Activated CD4-positive, CD25-positive, alpha-beta regulatory T cell treated with anti-CD3 and anti-CD28 coated beads, Interleukin-2, amount 50 U/mL, for 72 hours (primary cell): ENCODE data around the gene CRAMP1.
"Not testable (repeated sequence)": the region's sequence is repeated elsewhere in the genome, so short reads cannot be mapped to it uniquely, and the experiment has no call there.

Experiments used
- DNase-seq: peaks from one replicate; pipeline ENCODE4 v3.0.0; 2021

Gene CRAMP1, protein sequence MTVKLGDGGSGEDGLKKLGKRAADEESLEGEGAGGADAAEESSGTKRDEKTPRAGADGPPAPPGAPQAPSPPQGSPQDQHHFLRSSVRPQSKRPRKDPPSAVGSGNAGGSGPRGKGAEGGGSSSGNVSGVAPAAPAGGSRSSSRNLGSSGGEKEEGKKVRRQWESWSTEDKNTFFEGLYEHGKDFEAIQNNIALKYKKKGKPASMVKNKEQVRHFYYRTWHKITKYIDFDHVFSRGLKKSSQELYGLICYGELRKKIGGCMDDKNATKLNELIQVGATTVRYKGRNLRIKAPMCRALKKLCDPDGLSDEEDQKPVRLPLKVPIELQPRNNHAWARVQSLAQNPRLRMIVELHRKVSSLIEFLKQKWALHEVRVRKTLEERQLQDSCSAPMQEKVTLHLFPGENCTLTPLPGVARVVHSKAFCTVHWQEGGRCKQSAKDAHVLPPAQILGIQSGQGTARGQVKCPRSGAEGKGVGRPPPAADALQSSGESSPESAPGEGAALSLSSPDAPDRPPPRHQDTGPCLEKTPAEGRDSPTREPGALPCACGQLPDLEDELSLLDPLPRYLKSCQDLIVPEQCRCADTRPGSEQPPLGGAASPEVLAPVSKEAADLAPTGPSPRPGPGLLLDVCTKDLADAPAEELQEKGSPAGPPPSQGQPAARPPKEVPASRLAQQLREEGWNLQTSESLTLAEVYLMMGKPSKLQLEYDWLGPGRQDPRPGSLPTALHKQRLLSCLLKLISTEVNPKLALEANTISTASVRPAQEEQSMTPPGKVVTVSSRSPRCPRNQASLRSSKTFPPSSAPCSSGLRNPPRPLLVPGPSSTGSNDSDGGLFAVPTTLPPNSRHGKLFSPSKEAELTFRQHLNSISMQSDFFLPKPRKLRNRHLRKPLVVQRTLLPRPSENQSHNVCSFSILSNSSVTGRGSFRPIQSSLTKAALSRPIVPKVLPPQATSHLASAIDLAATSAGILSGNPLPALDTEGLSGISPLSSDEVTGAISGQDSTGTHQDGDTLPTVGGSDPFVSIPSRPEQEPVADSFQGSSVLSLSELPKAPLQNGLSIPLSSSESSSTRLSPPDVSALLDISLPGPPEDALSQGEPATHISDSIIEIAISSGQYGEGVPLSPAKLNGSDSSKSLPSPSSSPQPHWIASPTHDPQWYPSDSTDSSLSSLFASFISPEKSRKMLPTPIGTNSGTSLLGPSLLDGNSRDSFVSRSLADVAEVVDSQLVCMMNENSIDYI (N-terminal part only)

DNA sequence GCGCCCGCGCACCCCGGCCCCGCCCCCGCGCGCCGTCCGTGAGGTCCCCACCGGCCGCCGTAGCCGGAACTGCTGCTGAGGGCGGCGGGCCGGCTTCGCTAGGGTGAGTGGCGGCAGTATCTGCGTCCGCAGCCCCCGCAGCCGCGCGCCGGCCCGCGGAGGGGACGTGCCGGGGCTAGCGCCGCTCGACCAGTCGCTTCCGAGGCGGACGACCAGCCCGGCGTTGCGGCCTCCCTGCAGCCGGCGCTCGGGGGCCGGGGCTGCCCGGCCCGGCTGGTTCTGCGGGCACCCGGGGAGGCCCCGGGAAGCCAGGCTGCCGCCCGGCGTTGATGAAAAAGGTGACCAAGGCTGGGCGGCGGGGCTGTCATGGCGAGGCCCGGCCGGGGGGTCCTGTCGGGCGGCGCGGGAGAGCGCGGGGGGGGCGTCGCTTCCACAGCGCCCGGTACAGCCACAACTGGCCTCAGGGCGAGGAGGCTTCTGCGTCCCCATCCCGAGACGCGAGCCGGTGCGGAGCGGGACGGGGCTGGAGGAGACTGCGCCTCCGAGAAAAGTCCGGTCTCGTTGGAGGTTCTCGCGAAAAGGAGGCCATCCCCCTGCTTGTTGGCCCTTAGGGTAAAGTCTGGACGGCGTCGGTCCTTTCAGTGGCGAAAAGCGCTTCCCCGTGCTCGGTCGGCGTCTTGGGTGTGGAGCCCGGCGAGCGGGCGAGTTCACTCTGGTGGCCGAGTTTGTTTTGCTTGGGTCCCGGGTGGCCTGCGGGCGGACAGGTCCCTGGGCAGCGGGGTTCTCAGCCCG lies at the start of gene CRAMP1:
Gene CRAMP1, plus strand, starts transcription at position 41 of the 792 bp plus-strand sequence. CDS start 2,280 bp downstream, outside the sequence.
- DNase-seq, result no peak

DNA sequence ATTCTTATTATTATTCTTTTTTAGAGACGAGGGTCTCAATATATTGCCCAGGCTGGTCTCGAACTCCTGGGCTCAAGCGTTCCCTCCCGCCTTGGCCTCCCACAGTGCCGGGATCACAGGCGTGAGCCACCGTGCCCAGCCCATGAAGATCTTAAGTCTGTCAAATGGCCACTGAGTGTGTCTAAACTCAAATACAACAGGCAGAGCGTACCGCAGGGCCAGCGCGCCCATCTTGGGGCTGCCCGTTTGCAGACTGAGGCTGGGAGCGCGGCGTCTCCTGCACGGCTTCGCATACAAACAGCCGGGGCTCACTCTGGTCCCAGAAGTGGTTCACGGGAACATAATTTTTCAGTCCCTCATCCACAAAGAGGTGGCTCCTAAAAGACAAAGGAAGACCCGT lies 48.4 kb upstream of the CRAMP1 start:
- DNase-seq, result no peak

DNA sequence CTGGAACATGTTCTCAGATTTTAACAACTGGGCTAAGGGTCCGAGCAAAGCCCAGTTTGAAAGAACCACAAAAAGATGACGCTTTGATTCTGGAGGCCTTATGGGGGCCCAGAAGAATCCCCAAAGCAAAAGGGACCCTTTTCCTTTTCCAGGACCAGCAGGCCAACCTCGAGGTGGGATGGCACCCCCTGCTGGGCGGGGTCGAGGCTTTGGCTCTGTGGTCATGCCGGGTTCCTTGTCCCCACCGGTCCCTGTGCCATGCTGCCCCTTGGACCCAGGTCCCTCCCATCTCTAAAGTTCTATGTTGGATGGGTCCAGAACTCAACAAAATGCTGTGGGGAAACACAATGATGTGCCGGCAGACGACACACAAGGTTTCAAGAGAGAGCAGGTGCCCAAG lies 47.8 kb upstream of the CRAMP1 start:
- DNase-seq, result no peak

DNA sequence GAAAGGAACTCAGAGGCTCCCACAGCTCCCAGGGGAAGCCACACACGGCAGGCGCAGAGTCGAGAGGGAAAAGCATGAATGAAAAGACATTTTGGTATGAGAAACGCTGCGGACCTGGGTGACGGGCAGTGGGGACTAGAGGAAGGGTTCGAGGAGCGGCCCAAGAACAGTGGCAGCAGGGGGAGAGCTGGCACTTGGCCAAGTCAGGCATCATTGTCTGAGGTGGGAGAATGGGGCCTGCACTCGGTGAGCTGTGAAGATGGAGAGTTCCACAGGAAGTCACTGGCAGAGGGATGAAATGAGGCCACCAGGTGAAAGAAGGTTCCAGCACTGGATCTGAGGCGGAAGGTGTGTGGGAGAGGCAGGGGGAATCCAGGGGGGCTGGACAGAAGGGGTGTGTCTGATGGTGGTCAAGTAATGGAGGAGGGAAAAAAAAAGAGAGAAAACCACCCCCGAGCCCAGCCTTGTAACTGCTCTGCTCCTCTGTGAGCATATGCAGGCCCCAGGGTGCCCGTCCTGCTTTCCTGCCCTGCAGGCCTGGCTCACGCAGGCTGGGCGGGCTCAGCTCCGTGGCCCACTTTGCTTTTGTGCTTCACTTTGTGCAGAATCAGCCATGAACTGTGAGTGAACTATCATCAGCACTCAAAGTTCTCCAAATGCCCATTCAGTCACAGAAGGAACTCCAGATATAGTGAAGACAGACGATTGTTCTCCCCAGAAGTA lies 46.9 kb upstream of the CRAMP1 start:
- DNase-seq, result no peak

DNA sequence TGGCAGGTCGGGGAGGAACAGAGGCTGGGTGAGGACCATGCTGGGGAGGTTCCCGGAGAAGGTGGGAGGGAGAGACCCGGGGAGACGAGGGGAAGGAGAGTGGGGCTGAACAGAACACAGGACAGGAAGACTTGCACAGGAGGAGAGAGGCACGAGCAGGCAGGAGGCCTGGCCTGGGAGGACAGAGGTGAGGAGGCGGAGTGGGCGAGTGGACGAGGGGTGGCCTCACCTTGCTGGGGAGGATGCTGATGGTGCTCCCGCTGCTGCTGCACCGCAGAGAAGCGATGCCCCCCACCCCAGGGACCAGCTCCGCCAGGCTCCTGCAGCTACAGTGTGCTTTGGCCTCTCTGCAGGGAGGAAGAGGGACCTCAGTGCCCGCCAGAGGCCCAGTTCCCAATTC lies 44.2 kb upstream of the CRAMP1 start:
- DNase-seq, result no peak

DNA sequence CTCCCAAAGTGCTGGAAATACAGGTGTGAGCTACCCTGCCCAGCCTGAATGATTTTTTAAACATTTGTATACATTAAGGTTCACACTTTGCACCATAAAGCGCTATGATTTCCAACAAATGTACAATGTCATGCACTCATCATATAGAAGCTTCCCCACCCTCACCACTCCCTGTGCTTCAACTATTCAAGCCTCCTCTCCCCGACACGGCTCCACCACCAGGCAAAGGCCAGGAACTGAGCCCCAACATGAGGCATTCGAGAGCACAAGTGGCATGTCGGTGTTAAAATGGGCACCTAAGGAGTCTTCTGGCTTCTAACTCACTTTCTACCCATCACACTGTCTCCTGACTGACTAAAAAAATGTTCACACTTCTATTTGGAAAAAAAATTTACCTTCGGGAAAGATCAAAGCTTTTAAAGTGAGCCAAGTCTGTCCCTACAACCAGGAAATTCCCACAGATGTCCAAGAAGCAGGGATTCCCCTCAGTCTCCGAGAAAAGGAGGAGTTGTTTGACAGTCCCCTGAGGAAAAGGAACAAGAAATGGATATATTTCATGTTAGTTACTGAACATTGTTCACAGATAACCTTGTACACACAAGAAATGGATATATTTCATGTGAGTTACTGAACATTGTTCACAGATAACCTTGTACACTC lies 41.0 kb upstream of the CRAMP1 start:
- no peak for DNase-seq

DNA sequence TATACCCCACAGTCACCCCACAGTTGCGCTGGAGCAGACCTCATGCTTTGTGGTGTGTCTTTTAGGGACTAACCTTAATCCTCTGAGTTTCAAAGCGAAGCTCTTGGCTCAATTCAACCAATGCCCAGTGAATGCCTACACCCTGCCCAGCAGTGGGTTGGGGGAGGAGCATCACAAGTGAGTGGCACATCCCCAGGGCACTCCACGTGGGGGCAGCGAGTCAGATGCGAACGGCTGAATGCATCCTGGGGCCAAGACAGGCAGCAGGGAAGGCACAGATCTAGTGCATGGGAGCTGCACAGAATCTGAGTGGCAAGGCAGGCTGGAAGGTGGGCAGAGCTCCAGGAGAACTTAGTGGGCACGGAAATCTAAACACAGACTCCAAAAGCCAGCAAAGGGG lies 39.5 kb upstream of the CRAMP1 start:
- DNase-seq, result no peak

DNA sequence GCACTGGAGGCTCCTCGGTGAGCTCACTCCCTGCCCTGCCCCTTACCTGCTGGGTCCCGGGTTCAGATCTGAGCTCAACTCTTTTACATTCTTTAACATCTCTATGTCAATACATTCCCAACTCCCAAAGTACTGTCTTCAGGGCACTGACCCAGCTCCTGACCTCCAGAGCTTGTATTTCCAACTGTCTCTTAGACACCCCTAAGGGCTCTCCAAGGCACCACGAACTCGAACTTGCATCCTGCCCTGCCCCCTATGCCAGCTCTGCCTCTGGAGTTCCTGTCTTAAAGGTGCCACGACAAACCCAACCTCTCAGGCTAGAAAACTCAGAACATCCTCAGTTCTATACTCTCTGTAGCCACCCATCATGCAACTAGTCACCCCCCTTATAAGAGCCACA lies 38.9 kb upstream of the CRAMP1 start:
- DNase-seq, result no peak

DNA sequence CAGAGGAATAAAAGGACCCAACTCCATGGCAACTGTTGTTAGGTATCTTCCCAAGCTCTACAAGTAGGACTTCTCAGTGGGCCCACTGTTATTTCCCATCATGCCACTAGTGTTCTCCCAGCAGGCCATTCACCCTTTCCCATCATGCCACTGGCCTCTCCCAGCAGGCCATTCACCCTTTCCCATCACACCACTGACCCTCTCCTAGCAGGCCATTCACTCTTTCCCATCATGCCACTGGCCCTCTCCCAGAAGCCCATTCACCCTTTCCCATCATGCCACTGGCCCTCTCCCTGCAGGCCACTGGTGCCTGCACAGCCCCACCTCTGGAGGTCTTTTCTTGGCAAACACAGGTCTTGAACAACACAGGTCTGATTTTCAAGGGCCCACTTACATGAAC lies 36.6 kb upstream of the CRAMP1 start:
- no peak for DNase-seq

DNA sequence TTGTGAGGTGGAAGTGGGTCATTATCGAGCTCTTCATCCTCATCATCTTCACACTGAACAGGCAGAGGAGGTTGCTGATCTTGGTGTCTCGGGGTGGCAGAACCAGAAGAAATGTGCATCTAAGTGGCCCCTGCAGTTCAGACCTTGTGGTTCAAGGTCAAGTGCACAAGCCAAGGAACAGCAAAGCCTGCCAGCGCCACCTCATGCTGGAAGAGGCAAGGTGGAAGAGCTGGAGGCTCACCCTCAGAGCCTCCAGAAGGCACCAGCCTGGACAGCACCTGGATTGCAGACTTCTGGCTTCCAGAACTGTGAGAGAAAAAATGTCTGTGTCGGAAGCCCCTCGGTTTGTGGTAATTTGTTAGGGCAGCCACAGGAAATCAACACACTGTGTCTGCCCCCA lies 32.9 kb upstream of the CRAMP1 start:
- DNase-seq, result no peak

DNA sequence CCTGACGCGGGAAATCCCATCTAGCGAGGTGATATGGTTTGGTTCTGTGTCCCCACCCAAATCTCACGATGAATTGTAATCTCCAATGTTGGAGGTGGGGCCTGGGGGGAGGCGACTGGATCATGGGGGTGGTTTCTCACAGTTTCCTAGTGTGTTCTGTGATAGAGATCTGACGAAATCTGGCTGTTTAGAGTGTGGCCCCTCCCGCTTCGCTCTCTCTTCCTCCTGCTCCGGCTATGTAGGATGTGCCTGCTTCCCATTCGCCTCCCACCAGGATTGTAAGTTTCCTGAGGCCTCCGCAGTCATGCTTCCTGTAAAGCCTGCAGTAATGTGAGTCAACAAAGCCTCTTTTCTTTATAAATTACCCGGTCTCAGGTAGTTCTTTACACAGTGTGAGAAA lies 31.9 kb upstream of the CRAMP1 start:
- no peak for DNase-seq

DNA sequence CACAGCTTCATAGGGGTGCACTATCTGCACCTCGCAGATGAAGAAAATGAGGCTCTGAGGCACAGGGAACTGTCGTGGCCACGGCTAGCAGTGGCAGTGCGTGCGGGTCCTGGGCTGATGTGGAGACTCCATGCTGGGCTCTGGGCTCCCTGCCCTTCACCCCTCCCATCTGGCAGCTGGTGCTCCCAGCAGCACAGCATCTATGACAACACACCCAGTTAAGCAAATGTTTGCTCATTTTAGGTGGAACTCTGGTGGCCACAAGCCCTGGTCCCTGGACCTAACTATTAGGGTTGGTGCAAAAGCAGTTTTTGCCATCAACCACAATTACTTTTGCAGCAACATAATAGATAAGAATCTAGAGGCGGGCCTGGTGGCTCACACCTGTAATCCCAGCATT lies 31.2 kb upstream of the CRAMP1 start:
- no peak for DNase-seq

DNA sequence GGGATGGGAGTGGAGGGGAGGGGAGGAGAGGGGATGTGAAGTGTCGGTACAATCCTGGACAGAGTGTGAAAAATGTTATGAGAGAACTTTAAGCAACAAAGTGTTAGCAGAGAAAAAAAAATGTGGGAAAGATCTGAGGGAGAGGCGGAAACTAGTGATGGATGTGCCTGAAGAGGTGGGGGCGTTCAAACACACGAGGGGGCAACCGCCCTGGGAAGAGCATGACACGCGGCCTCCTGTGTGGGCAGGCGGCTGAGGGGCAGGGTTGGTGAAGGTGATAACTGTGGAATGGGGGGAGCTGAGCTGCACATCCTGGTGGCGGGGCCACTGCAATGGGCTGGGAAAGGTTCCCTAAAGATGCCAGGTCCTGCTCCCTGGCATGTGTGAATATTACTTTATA lies 30.4 kb upstream of the CRAMP1 start:
- no peak for DNase-seq

DNA sequence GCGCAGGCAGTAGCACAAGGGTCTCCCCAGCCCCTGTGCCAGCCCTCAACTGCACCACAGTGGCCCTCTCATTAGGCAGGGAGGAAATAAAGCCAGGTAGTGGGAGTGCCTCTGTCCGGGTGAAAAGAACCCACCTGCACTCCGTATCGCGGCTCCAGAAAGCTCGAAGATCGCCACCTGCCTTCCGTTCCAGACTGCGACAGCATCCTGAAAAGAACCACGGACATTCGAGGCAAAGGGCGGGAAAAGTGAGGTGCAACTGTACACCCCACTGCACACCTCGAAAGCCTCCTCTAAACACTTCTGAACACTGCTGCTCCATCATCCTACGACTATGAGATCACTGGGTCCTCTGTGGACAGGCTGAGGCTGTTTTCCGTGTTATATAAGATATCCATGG lies 29.0 kb upstream of the CRAMP1 start:
- DNase-seq, result no peak

DNA sequence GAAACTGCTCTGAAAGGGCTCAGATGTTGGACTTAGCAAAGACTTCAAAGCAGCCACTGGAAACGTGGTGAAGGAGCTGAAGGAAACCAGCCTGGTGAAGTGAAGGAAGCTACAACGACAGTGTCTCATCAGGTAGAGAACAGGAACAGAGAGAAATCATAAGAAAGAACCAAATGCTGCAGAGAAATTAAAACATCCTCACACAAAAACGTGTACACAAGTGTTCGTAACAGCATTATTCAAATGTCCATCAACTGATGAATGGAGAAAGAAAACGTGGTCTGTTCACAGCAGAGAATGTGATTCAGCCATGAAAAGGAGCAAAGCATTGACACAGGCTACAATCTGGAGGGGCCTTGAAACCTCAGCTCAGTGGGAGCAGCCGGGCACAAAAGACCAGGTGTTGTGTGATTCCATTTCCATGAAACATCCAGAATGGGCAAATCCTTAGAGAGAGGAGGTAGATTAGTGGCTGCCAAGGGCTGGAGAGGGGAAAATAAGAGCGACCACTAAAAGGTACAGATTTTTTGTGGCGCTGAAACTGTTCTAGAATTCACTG lies 27.2 kb upstream of the CRAMP1 start:
- no peak for DNase-seq

DNA sequence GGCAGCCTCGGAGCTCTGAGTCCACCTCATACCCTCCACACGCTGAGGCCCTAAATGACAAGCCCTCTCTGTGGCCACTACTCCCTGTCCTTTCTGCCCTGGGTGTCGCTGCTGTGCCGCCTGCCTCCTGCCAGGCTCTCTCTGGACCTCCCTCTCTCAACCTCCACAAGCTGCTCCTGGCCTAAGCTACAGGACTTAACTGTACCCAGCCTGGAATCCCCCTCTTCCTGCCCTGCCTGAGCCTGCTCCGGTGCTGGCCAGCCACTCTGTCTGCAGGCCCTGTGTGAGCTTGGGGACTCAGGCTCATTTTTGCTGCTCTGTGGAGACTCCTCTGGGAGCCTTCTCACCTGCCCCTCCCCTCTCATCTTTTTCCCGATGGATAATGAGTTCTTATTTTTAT lies 21.8 kb upstream of the CRAMP1 start:
- DNase-seq, result no peak

DNA sequence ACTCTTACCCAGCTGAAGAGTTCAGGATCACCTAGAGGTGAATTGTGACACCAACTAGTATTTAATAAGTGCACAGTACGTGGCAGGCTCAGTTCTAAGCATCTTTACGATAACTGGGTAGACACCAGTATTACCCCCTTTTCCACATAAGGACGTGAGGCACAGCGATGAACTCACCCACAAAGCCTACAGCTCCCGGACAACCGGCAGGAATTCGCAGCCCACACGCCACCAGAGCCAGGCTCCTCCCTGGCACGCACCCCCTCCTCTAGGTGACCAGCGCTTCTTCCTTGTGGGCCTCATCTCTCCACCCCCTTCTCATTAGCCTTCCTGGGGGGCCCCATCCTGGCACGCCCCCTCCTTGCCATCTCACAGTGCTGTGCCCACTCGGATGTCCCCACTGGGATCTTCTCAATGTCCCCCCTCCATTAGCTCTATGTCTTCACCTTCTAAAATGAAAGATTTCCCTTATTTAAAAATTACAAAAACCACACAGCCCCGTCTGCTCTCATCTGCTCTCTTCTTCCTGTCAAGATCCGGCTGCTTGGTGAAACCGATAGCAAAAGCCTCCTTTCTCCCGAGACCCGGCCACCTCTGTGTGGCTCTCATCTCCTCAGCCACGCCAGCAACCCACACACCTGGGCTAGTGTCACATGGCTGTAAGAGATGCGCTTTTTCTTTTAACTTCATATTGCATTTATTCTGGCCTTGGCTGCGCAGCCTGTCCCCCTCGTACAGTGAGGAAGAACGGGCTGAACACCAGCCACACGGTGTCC lies 21.0 kb upstream of the CRAMP1 start:
- DNase-seq, result no peak

DNA sequence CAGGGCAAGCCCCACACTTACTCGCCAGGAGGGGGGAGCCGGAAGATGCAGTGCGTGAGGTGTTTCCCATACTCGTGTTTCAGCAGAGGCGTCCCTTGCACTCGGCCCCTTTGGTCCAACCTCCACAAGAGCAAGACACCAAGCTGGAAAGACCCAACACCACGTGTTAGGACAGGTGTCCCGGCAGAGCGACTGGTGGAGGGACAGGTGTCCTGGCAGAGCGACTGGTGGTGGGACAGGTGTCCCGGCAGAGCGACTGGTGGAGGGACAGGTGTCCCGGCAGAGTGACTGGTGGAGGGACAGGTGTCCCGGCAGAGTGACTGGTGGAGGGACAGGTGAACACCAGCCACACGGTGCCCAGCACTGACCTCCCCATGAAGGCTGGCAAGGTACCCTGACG lies 19.7 kb upstream of the CRAMP1 start:
- DNase-seq, result no peak

DNA sequence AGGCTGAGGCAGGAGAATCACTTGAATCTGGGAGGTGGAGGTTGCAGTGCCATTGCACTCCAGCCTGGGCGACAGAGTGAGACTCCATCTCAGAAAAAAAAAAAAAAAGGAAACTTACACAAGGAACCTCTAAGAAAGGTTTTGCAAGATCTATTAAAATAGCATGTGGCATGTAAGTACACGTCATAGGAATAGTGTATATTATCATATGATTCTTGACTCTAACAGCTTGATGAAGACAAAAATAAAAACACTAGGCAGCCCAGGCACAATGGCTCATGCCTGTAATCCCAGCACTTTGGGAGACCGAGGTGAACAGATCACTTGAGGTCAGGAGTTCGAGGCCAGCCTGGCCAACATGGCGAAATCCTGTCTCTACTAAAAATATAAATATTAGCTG lies 16.6 kb upstream of the CRAMP1 start:
- DNase-seq, result not testable (repeated sequence)

DNA sequence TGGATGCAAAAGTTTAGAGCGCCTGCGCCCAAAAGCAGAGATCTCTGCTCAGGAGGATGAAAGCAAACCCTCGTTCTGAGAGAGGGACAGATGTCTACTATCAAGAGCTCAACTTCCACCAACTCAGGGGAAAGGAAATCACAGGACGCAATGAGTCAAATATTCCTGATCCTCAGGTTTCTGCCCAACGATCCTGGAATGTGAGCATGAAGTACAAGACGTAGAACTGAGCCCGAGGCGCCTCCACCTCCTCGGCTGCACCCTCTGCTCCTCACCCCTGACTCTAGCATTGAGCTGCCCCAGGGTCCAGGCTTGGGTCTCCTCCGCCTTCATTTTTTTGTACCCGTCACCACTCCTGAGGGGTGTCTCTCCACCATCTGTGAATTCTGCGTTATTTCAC lies 15.6 kb upstream of the CRAMP1 start:
- DNase-seq, result no peak
